GM18502 (cell line): ENCODE data around the gene PSMD1.
A peak's percentile ranks its signal among the peaks of the same experiment; 100 is the strongest.

Experiments
- ATAC-seq: cut with Tn5 transposase; IDR thresholded peaks from one replicate; pipeline ENCODE4 v1.9.1; 2021; ENCODE audit warnings: mild to moderate bottlenecking; ENCODE audit not compliant: unreplicated experiment, poor library complexity

The PSMD1 gene

GRCh38 chr2:231104115-231104713 lies 47.5 kb downstream of the PSMD1 start:
- peak; percentile 57 for ATAC-seq

GRCh38 chr2:231110551-231110950 lies 53.9 kb downstream of the PSMD1 start:
- ATAC-seq, result no peak

GRCh38 chr2:231111987-231112386 lies 55.3 kb downstream of the PSMD1 start:
- no peak for ATAC-seq

- no peak for ATAC-seq
These were observed 56.8 kb downstream of the PSMD1 start for GRCh38 chr2:231113489-231113888.

GRCh38 chr2:231115651-231116050 lies 59.0 kb downstream of the PSMD1 start:
- ATAC-seq, result no peak

GRCh38 chr2:231117148-231117547 lies 60.5 kb downstream of the PSMD1 start:
- ATAC-seq, result no peak

- ATAC-seq, result no peak
These were observed 61.4 kb downstream of the PSMD1 start for GRCh38 chr2:231117922-231118613.

GRCh38 chr2:231118614-231118942 lies 61.9 kb downstream of the PSMD1 start:
- ATAC-seq, result no peak

- ATAC-seq, result no peak
These were observed 66.8 kb downstream of the PSMD1 start for GRCh38 chr2:231123362-231123898.

GRCh38 chr2:231124838-231125568 lies 68.3 kb downstream of the PSMD1 start, which contains the start of gene HTR2B:
Gene HTR2B, minus strand, starts transcription at chr2:231125042. Its CDS starts 1,278 bp downstream, at chr2:231123764.
- ATAC-seq, result no peak

- no peak for ATAC-seq
These were observed 69.5 kb downstream of the PSMD1 start for GRCh38 chr2:231126123-231126522.

GRCh38 chr2:231127480-231127879 lies 70.8 kb downstream of the PSMD1 start:
- ATAC-seq, result no peak

GRCh38 chr2:231127936-231128335 lies 71.3 kb downstream of the PSMD1 start:
- ATAC-seq, result no peak

GRCh38 chr2:231128541-231128940 lies 71.9 kb downstream of the PSMD1 start:
- no peak for ATAC-seq

GRCh38 chr2:231129216-231129615 lies 72.5 kb downstream of the PSMD1 start:
- no peak for ATAC-seq

- ATAC-seq, result no peak
These were observed 73.8 kb downstream of the PSMD1 start for GRCh38 chr2:231130336-231131056.

GRCh38 chr2:231132129-231132528 lies 75.5 kb downstream of the PSMD1 start:
- no peak for ATAC-seq

- no peak for ATAC-seq
These were observed 76.9 kb downstream of the PSMD1 start for GRCh38 chr2:231133365-231134099.

GRCh38 chr2:231134910-231135655 lies 78.4 kb downstream of the PSMD1 start:
- ATAC-seq, result no peak
